Panc1 (cell line): ENCODE results near the gene OXTR.

Experiments
- CTCF ChIP-seq: fragments of 450-650 bp; IDR thresholded peaks from 2 replicates; pipeline ENCODE4 v1.5.1; 2017; ENCODE audit warnings: mild to moderate bottlenecking
- POLR2AphosphoS5 ChIP-seq: IDR thresholded peaks from 2 replicates; pipeline ENCODE4 v1.6.1; 2012; ENCODE audit warnings: mild to moderate bottlenecking, low read depth, low read length, moderate library complexity
- REST ChIP-seq, 2 experiments: IDR thresholded peaks; 2 replicates each; pipeline ENCODE4 v1.6.1; 2011 to 2012; ENCODE audit warnings: low read depth in 2 of 2, control low read depth in 1 of 2, low read length in 1 of 2, mild to moderate bottlenecking in 1 of 2, moderate library complexity in 1 of 2; ENCODE audit not compliant: insufficient read depth in 1 of 2
- SIN3A ChIP-seq: IDR thresholded peaks from 2 replicates; pipeline ENCODE4 v1.6.1; 2012; ENCODE audit warnings: low read depth, mild to moderate bottlenecking, low read length, moderate library complexity, borderline replicate concordance; ENCODE audit not compliant: insufficient read depth
- TCF7L2 ChIP-seq: IDR thresholded peaks from 2 replicates; pipeline ENCODE4 v1.6.1; 2011; ENCODE audit warnings: mild to moderate bottlenecking, low read depth, low read length, inconsistent platforms

GRCh38 chr3:8777201-8777977, 8.0 kb upstream of the OXTR start:
- TF ChIP-seq CTCF (no peak), POLR2AphosphoS5 (no peak), TCF7L2 (no peak), REST (IDR thresholded peaks at IDR 0.05; ENCODE audit: insufficient read depth in 1 of 2, low read depth in 2 of 2, low read length in 1 of 2) (no peak), SIN3A (no peak)
